Measurements from ENCODE around the gene FBXL7. TPM values are rescaled to one million over a fixed set of nuclear protein-coding genes. Genes with fewer than 3 reads are reported as not detected.

Gene FBXL7
- total RNA-seq, 2 experiments from 2014 or later: not detected

DNA sequence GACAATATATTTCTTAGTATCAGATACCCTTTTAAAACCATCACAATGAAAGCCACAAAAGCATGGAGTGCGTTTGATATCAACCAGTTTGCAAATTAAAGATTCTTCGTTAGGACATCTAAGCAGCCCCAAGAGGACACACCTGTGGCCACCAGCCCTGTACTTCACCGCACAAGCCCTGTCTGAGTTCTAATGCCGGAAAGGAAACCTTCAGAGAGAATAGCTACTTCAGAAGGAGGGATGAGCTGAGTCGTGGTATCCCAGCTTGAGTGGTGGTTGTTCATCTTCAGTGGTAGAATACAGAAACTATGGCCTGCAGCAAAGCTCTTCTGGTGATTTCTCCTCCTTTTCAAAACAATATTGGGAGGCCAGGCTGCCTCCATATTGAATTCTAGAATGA lies 319.6 kb downstream of the FBXL7 start:
- DNase-seq (no peak), ATAC-seq (no peak)
- Mint-ChIP-seq H3K9me3 (ENCODE audit: low read depth) (peaks cover 5% of the 10 kb centered on the region), H3K36me3 (ENCODE audit: low read depth) (no peaks in the 10 kb centered on the region), H3K27me3 (no peaks in the 10 kb centered on the region), H3K4me3 (no peak overlapping the region), H3K4me1 (no peaks in the 10 kb centered on the region), H3K27ac (no peak overlapping the region)
- intact Hi-C loops (cut with DNase I, micrococcal nuclease): no loop called here
- CTCF ChIA-PET: no interaction called here
- POLR2A ChIA-PET: no interaction called here

DNA sequence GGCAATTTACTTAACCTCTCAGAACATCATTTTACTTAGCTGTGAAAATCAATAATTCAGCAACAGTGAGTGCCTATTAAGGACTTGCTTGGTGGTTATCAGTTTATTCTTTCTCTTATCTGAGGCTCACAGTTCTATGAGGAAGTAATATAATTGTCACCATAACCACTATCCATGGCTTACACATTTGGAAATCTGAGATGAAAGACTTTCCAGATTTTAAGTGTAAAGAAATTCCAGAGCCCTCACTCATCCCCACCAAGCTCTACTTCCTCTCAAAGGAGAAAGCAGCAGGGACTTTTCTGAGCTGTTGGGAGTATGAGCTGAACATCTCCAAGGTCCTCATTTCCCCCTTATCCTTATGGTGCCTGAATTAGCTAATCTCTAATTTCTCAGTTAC lies 321.5 kb downstream of the FBXL7 start:
- Mint-ChIP-seq H3K27me3 (no peaks in the 10 kb centered on the region), H3K36me3 (ENCODE audit: low read depth) (no peaks in the 10 kb centered on the region), H3K4me3 (no peak overlapping the region), H3K27ac (no peak overlapping the region), H3K4me1 (no peaks in the 10 kb centered on the region), H3K9me3 (ENCODE audit: low read depth) (peaks cover 5% of the 10 kb centered on the region)
- no peak for ATAC-seq
- intact Hi-C loops (cut with DNase I, micrococcal nuclease): no loop called here
- ChIA-PET POLR2A (no interaction called here), CTCF (interaction anchor here (0.7 kb wide), 1 partner anchor 227 kb away, joined by 3 read pairs; no protein-coding TSS in a partner anchor)
- no peak for DNase-seq

DNA sequence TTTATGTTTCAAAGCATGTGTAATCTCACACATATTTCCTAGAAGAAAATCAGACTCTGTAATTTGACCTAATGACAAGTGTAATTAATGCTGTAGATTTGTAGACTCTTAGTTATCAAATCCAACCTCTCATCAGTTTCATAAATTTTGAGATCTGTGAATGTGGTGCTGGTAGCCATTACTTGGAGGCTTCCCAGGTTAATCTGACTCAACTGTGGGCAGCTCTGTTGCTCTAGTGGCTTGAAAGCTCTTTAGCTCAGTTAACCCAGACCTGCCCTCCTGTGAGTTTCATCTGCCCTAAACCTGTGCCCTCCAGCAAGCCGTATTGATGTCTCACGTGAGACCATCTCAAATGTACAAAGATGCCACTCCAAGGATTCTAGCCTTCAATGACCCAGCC lies 323.4 kb downstream of the FBXL7 start:
- Mint-ChIP-seq H3K27me3 (no peaks in the 10 kb centered on the region), H3K4me1 (no peaks in the 10 kb centered on the region)

DNA sequence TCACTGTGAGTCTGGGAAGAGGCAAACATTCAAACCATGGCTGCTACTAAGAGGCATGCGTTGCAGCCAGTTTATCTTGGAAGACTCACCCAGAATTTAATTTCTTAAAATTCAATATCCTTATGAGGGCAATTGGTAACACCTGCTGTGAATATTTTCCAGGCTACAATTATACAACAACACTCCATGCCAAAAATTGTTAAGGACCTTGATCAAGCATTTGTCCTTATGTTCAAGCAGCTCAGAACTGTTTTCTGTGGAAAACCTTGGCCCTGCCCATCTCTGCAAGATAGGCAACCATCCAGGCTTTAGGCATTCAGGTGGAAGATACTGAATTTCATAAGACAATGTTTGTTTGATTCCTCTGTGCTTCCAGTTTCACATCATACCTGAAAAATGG lies 327.8 kb downstream of the FBXL7 start:
- Mint-ChIP-seq H3K36me3 (ENCODE audit: low read depth) (no peaks in the 10 kb centered on the region), H3K4me1 (no peaks in the 10 kb centered on the region), H3K27ac (no peak overlapping the region), H3K4me3 (no peak overlapping the region), H3K9me3 (ENCODE audit: low read depth) (no peaks in the 10 kb centered on the region), H3K27me3 (no peaks in the 10 kb centered on the region)
- ATAC-seq (no peak), DNase-seq (no peak)
- CTCF ChIA-PET: no interaction called here
- intact Hi-C loops (cut with DNase I, micrococcal nuclease): no loop called here
- POLR2A ChIA-PET: no interaction called here

More for the DNA sequence above, 323.4 kb downstream of the FBXL7 start:
- ATAC-seq: no peak
- Mint-ChIP-seq H3K36me3 (ENCODE audit: low read depth) (no peaks in the 10 kb centered on the region), H3K9me3 (ENCODE audit: low read depth) (peaks cover 2% of the 10 kb centered on the region), H3K27ac (no peak overlapping the region), H3K4me3 (no peak overlapping the region)
- intact Hi-C loops (cut with DNase I, micrococcal nuclease): no loop called here
- ChIA-PET POLR2A (no interaction called here), CTCF (no interaction called here)
- DNase-seq: no peak

DNA sequence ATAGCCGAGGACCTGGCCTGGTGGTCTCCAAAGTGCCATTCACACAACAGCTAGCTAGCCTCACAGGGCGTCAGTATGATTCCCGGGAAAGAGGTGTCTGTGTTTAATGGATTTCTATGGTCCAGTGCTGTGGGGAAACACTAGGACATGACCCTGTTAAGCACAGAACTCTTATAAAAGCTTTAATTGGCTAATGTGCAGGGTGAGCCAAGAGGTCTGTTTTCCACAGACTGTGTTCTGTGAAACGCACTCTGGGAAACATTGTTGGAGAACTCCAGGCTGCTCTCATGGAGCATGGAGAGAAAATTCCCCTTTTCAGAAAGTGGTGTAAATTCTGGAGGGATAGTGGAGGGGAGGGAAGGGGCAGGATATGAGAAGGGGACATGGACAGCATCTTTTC lies 331.4 kb downstream of the FBXL7 start:
- Mint-ChIP-seq H3K36me3 (ENCODE audit: low read depth) (no peaks in the 10 kb centered on the region), H3K9me3 (ENCODE audit: low read depth) (peaks cover 4% of the 10 kb centered on the region), H3K4me1 (no peaks in the 10 kb centered on the region), H3K4me3 (no peak overlapping the region), H3K27me3 (no peaks in the 10 kb centered on the region), H3K27ac (no peak overlapping the region)
- ATAC-seq: no peak
- CTCF ChIA-PET: no interaction called here
- DNase-seq: no peak
- intact Hi-C loops (cut with DNase I, micrococcal nuclease): no loop called here
- POLR2A ChIA-PET: no interaction called here

DNA sequence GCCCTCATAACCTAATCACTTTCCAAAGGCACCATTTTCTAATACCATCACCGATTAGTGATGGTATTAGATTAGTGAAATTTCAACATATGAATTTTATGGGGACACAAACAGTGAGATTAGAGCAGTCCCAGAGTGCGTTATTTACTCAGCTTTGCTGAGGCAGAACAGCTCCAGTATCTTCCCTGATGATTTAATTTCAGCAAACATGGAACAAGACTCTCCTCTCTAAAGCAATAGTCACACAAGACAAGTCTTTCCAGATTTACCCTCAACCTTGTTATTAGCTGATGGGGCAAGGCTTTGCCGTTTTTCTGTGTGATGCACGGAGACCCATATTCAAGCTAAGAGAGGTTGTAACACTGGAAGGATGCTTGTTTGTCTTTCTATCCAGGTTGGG lies 333.4 kb downstream of the FBXL7 start:
- Mint-ChIP-seq H3K27me3 (no peaks in the 10 kb centered on the region), H3K27ac (no peak overlapping the region), H3K9me3 (ENCODE audit: low read depth) (peaks cover 4% of the 10 kb centered on the region), H3K4me3 (no peak overlapping the region), H3K36me3 (ENCODE audit: low read depth) (no peaks in the 10 kb centered on the region), H3K4me1 (no peaks in the 10 kb centered on the region)
- CTCF ChIA-PET: no interaction called here
- DNase-seq (no peak), ATAC-seq (no peak)
- intact Hi-C loops (cut with DNase I, micrococcal nuclease): no loop called here
- POLR2A ChIA-PET: no interaction called here

DNA sequence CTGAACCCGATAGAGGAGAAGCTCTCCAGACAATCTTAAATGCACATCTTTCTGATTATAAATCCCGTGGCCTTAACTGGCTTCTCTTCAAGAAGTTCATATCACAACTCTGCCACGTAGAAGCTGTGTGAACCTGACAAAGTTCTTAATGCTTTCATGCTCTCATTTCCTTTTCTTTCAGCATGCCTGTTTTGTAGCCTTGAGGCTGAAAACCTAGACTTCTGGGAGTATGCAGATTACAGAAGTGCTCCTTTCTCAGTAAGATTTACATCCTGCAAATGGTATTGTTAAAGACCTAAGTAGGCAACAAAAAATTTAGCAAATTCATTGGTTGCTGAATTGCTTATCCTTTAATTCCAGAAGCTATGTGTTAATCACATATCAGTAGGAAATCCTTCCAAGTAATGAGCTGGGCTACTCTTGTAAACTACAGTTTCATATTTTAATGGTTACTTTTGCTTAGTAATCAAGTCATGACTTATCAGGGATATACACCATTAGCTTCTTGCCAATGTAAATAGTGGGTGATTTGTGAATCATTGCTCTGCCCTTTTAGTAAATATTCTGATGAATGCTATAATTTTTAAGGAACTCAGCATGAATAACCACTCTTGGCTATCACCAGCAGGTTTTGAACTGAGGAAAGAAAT lies 334.7 kb downstream of the FBXL7 start:
- peaks cover 7% of the 10 kb centered on the region for H3K9me3 Mint-ChIP-seq (ENCODE audit: low read depth)
- no peaks in the 10 kb centered on the region for H3K27me3 Mint-ChIP-seq
- no peaks in the 10 kb centered on the region for H3K4me1 Mint-ChIP-seq
- no peaks in the 10 kb centered on the region for H3K36me3 Mint-ChIP-seq (ENCODE audit: low read depth)
- no peak overlapping the region for H3K4me3 Mint-ChIP-seq
- DNase-seq (no peak), ATAC-seq (no peak)
- no peak overlapping the region for H3K27ac Mint-ChIP-seq
- ChIA-PET POLR2A (no interaction called here), CTCF (no interaction called here)
- intact Hi-C loops (cut with DNase I, micrococcal nuclease): no loop called here

DNA sequence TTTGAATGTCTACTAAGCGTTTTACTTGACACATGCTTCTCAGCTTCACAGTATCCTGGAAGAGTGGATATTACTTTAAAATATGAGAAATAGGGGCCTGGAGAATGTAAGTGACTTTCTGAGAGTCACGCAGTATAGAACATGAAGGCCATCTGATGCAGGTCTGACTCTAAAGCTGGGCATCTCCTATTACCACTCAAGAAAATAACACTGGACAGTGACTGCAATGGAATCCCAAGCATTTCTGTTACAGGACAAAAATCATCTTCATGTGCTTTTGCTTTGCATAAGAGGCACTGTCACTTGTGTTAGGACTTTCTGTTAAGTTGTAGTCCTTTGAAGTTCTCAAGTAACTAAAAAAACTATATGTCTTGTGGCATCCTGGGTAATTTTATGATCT lies 335.5 kb downstream of the FBXL7 start:
- POLR2A ChIA-PET: no interaction called here
- Mint-ChIP-seq H3K9me3 (ENCODE audit: low read depth) (peaks cover 7% of the 10 kb centered on the region), H3K4me1 (no peaks in the 10 kb centered on the region), H3K36me3 (ENCODE audit: low read depth) (no peaks in the 10 kb centered on the region), H3K27me3 (no peaks in the 10 kb centered on the region), H3K4me3 (no peak overlapping the region), H3K27ac (no peak overlapping the region)
- intact Hi-C loops (cut with DNase I, micrococcal nuclease): no loop called here
- no peak for ATAC-seq
- CTCF ChIA-PET: no interaction called here
- DNase-seq: no peak

DNA sequence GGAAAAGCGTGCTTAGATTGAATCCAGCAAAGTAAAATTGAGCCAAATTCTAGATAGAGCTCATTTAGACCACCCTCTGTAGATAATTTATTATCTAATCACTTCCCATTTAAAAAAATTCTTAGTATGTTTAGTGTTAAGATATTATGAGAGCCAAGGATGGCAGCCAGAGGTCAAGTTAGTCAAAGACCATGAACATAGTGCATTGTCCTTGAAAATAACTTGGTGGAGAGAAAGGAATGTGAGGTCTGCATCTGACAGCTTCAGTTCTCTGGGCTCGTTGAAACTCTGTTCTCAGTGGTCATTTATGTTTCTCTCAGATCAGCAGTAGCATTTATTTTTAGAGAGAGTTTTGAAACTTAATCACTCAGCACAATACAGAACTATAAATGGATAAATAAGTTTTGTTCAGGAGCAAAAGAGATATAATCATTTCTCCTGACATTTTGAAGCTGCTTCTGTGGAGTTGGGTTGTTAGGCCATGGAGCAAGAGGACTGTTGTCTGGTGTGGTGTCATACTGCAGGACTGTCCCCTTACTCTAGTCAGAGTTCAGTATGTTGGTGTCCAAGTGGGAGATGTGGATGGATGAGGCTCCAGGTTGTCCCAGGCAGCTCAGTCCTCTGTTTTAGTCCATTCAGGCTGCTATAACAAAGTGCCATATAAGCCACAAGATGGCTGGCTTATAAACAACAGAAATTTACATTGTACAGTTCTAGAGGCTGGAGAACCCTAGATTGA lies 337.7 kb downstream of the FBXL7 start:
- intact Hi-C loops (cut with DNase I, micrococcal nuclease): no loop called here
- H3K27me3 Mint-ChIP-seq: no peaks in the 10 kb centered on the region
- ChIA-PET POLR2A (no interaction called here), CTCF (no interaction called here)
- H3K36me3 Mint-ChIP-seq (ENCODE audit: low read depth): no peaks in the 10 kb centered on the region
- H3K4me3 Mint-ChIP-seq: no peak overlapping the region
- no peak overlapping the region for H3K27ac Mint-ChIP-seq
- DNase-seq: no peak
- ATAC-seq: no peak
- no peaks in the 10 kb centered on the region for H3K4me1 Mint-ChIP-seq
- peaks cover 11% of the 10 kb centered on the region for H3K9me3 Mint-ChIP-seq (ENCODE audit: low read depth)

DNA sequence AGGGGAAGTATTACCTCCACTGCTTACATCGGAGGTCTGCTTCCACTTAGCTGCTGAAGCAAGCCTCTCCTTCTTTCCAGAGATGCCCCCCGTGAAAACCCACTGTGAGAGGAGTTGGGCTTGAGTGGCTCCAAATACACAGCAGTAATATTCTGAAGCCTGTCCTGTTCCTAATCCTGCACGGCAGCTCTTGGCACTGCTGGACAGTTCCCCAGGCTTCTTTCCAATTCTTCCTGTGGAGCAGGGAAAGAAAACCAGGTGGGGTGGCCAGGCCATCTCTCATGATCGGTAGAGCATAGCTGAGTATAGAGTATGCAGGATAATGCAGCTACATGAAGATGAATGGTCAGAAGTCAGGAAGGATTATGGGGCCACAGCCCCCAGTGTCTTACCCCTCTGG lies 344.3 kb downstream of the FBXL7 start:
- peaks cover 5% of the 10 kb centered on the region for H3K9me3 Mint-ChIP-seq (ENCODE audit: low read depth)
- H3K4me1 Mint-ChIP-seq: no peaks in the 10 kb centered on the region
- POLR2A ChIA-PET: no interaction called here

DNA sequence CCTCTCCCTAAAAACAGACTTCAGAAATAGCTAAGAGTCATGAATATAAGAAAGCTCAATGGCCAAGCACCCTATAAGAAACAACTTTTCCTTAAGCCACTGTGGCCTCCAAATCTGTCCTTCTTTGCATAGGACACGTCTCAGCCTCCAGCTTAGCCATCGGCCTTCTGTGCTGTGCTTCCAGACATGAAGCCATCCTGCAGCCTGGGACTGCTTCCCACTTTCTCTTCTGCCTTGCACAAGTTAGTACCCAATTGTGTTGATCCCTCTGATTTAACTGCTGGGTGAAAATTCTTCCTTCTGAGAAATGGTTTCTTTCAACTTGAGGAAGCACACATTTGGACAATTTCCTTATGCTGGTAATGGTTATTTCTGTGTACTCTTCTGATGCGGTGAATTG lies 344.9 kb downstream of the FBXL7 start:
- intact Hi-C loops (cut with DNase I, micrococcal nuclease): no loop called here
- ChIA-PET POLR2A (no interaction called here), CTCF (no interaction called here)
- Mint-ChIP-seq H3K27me3 (no peaks in the 10 kb centered on the region), H3K27ac (no peak overlapping the region), H3K4me1 (no peaks in the 10 kb centered on the region), H3K4me3 (no peak overlapping the region), H3K36me3 (ENCODE audit: low read depth) (no peaks in the 10 kb centered on the region), H3K9me3 (ENCODE audit: low read depth) (peaks cover 5% of the 10 kb centered on the region)
- no peak for DNase-seq
- ATAC-seq: no peak

More for the DNA sequence above, 344.3 kb downstream of the FBXL7 start:
- no peak for ATAC-seq
- no peak for DNase-seq
- CTCF ChIA-PET: no interaction called here
- no peak overlapping the region for H3K4me3 Mint-ChIP-seq
- intact Hi-C loops (cut with DNase I, micrococcal nuclease): no loop called here
- H3K27ac Mint-ChIP-seq: no peak overlapping the region
- no peaks in the 10 kb centered on the region for H3K27me3 Mint-ChIP-seq
- no peaks in the 10 kb centered on the region for H3K36me3 Mint-ChIP-seq (ENCODE audit: low read depth)

DNA sequence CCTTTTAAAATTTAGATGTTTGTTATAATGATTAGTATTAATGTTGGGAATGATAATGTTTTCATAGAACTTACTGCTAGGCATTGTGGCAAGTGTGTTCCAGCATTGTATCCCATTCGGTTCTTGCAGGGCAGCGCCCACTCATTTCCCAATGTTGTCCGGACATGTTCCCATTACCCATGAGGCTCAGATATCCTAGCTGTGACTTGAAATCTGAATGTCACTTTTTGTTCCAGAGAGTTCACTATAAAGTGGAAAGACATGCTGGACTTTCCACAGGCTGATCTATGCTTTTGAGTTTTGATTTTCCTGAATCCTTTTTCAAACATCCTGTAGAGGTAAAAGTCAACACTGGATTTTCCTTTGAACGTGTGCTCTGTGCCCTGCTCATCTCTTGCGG lies 350.6 kb downstream of the FBXL7 start:
- intact Hi-C loops (cut with DNase I, micrococcal nuclease): no loop called here
- H3K9me3 Mint-ChIP-seq (ENCODE audit: low read depth): no peaks in the 10 kb centered on the region
- H3K4me3 Mint-ChIP-seq: no peak overlapping the region
- H3K36me3 Mint-ChIP-seq (ENCODE audit: low read depth): no peaks in the 10 kb centered on the region
- no peaks in the 10 kb centered on the region for H3K27me3 Mint-ChIP-seq
- CTCF ChIA-PET: no interaction called here
- ATAC-seq: no peak
- H3K27ac Mint-ChIP-seq: no peak overlapping the region
- POLR2A ChIA-PET: no interaction called here
- no peaks in the 10 kb centered on the region for H3K4me1 Mint-ChIP-seq
- no peak for DNase-seq

Measured in activated CD4-positive, alpha-beta T cell treated with anti-CD3 and anti-CD28 coated beads for 36 hours (primary cell).